GM19239 (cell line): ENCODE measurements around the gene C2CD2.

Experiments used
- DNase-seq: peaks from one replicate; pipeline ENCODE4 v3.0.0; 2011; ENCODE audit warnings: low spot score; ENCODE audit not compliant: insufficient read length
- FAIRE-seq: peaks from 2 replicates; lab custom pipeline; 2011; peaks lifted over from hg19 to GRCh38; lab: Jason Lieb, UNC

The C2CD2 gene

DNA sequence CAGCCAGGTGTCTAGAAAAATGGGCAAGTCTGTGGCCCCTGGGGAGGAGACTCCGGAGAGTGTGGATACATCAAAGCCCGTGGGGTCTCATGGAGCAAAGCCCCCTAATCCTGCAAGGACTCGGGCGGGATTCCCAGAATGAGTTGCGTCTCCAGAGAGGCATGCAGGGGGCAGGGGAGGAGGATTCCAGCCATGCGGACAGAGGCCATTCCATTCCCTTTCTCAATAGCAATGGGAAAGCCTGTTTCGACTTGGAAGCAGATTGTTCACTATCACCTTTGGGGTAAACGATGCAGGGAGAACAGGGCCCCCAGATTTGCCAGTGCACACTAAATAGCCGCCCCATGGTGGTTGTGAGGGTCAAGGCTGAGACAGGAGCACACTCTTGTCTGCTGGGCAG lies 59.3 kb downstream of the C2CD2 start:
- DNase-seq (no peak), FAIRE-seq (no peak)

DNA sequence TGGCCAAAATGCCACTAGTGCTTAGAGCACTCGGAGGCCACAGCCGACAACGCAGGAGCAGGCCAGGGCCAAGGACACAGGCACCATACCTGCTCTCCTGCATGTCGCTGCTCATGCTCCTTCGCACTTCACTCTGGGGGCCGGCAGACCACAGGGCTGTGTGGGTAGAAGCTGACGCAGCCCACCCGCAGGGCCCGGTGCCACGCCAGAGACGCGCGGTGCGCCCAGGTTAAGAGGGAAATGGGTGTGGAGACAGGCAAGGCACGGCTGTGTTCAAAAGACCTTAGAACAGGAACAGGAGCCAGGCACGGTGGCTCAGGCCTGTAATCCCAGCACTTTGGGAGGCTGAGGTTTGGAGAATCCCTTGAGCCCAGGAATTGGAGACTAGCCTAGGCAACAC lies 61.1 kb downstream of the C2CD2 start:
- FAIRE-seq (no peak), DNase-seq (no peak)

DNA sequence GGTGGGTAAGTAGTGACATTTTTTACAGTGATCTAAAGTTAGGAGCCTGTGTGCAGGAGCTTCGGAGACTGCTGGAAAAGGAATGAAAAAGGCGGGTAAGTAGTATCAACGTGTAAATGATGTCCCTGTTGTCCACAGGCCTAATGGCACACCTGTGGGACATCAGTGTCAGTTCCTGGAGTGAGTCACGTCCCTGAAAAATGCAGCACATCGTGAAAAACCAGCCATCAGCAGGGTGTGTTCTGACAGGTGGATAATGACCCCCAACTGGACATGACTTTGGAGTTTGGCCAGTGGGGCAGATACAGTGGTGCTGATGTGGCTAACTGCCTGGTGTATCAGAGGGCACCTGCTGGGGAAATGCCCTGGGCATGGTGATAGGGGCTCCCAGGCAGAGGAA lies 62.7 kb downstream of the C2CD2 start:
- no peak for FAIRE-seq
- DNase-seq: no peak

DNA sequence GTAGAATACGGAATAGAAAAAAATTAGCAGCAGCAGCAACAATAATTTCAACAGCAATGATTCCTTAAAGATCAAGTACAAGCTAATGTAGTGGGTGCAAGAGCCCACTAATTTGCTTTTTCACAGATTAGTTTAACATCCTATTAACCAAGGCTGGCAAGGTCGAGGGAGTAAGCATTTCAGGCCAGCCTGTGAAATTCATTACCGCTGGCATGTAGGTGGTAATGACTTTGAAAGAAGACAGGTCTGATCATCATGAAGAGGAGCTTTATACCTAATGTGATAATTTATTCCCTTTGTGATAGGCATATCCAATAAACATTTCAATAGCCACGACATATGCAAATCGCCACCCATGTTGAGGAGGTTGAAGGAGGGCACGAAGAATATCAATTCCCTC lies 63.5 kb downstream of the C2CD2 start:
- DNase-seq (no peak), FAIRE-seq (no peak)

DNA sequence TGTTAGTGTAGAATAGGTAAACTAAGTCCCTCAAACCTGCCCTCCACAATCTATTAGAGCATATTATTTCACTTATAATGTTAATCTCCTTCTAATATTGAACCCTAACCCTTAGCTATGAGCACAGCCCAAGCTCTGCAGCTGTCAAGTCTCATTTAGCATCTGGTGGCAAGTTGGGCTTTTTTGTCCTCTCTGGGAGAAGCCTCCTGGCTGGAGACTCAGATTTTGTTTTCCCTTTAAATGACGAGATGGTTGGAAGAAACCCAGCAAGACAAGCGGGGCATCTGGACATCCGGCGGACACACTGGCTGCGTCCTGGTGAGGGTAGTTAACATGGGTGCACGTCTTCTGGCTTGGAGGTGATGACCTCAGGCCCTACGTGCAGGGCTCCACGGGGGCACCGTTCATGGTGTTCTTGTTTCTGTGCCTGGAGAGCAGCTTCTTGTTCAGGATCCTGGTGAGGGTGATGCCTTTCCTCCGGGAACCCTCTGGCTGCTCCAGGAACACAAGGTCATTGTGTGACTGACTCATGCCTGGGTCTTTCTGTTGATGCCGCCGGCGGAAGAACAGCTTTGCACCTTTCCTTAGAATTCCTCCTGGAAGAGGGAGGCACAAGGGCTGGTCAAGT lies 65.0 kb downstream of the C2CD2 start:
- DNase-seq (no peak), FAIRE-seq (no peak)

DNA sequence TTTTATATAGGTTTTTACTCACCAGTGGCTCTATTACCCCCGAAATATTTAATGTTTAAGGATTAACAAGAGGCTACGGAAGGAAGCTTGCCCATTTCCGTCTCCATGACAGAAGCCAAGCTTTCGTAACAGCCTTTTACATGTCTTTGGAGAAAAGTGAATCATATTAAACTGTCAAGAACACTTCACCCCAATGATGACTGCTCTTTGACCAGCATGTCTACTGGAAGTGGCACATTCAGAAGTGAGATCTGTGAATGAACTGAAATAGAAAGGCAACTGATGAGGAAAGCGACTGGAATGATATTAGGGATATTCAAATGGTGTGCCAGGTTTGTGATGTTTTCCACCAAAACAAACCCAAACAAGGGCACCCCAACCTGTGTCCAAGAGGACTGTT lies 66.2 kb downstream of the C2CD2 start:
- DNase-seq (no peak), FAIRE-seq (no peak)

DNA sequence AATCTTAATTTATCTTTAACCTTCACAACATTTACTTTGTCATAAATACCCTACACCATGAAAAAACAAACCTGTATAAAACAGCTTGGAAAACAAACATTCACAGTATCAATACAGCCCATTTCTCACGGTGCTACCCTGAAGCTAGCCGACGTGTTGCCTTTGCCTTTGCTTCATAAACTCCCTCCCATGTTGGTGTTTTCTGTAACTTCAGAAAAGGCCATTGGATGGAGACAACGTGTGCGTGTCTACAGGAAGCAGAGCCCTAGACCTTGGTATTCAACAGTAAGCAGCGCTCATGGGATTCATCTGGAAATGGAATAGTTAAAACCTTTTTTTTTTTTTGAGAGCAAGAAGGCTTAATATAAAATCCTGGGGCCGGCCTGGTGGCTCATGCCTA lies 67.5 kb downstream of the C2CD2 start:
- DNase-seq (no peak), FAIRE-seq (no peak)

DNA sequence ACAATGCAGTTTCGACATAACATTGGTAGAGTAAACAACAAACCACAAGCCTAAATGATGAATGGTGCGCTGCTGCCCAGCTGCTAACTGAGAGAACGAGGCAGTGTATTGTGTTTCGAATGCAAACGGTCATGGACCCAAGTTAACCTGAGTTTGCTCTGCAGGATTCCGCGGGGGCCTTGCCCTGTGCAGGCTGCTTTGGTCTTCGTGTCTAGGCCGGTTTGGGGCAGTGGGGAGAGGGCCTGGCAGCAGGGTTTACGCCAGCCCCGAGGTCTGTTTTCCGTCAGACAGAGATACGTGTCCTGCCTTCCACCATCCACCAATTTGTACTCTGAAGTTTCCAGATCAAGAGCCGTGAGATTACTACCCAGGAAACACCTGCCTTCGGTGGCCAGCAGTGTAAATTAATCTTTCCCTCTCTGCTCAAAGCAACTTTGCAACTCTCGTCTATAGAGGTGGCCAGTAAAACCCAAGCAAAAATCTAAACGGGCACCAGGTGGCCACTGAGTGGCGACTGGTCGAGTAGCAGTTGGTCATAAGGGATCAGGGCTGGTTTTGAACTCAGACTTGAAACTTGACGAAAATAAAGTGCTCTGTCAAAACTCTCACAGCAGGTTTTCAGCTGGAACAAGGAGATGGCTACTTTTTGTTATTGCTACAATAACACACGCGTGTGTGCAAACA lies 68.3 kb downstream of the C2CD2 start:
- DNase-seq (no peak), FAIRE-seq (peak; percentile 18)

DNA sequence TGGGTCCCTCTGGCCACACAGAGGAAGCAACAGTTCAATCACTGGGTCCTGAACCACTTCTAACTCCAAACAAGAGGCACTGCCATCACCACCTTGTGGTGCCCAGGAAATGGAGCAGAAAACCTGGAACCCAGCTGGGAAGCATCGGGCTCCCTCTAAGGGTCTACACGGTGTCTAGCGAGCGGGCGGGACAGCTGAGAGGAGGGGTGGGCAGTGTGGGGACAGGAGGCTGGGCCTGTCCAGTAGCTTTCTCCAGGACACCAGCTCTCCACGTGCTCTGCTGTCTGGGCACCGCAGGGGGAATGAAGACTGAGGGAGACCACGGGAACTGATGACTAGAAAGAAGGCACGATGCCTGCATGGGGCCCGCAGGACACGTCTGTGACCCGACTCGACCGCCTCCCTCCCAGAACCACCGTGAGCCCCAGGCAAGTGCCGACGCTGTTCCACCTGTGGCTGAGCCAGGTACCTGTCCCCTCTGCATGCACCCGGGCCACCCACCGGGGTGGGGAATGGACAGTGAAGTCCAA lies 69.3 kb downstream of the C2CD2 start:
- no peak for FAIRE-seq
- no peak for DNase-seq

DNA sequence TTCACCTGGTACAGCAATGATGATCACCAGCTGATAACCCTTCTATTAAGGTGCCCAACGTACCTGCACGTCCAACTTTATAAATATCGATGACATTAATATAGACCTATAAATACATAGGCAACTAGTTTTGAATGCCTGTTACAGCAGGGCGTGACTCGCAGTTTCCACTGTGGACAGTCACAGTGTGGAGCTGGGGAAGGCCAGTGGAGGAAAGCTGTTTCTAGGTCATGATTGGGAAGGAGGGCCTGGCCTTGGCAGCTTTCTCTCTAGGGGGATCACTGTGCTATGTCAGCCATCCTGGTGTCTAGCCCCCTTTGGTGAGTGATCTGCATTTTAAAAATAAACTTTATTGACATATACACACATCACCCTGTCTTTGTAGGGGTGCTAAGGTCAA lies 70.2 kb downstream of the C2CD2 start:
- FAIRE-seq (no peak), DNase-seq (no peak)

DNA sequence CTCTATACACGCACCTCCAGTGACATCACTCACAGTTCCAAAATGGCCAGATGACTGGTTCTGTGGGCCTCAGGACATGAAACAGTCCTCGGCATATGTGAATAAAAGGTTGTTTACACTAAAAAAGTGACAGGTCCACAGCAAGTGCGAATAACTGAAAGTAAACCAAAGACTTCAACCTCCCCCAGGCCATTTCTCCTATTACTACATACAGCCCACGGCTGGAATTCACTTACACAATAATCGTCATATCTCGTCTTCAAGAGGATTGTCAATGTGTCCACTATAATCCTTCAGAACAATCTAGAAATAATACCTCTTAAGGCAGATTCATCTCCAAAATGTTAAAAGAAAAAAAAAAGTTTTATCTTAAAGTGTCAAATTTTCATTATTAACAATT lies 72.8 kb downstream of the C2CD2 start:
- DNase-seq (no peak), FAIRE-seq (no peak)

DNA sequence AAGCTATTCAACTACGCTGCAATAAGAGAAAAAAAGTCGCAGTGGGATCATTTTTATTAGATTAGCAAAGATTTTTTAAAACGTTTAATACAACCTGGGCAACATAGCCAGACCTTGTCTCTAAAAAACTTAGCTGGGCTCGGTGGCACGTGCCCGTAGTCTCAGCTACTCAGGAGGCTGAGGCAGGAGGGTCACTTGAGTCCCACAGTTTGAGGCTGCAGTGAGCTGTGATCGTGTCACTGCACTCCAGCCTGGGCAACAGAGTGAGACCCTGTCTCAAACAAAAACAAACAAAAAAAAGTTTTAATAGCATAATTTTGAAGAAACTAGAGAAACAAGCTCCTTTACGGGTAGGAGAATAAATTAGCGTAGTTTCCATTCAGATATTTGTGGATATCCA lies 73.7 kb downstream of the C2CD2 start:
- no peak for DNase-seq
- FAIRE-seq: no peak

DNA sequence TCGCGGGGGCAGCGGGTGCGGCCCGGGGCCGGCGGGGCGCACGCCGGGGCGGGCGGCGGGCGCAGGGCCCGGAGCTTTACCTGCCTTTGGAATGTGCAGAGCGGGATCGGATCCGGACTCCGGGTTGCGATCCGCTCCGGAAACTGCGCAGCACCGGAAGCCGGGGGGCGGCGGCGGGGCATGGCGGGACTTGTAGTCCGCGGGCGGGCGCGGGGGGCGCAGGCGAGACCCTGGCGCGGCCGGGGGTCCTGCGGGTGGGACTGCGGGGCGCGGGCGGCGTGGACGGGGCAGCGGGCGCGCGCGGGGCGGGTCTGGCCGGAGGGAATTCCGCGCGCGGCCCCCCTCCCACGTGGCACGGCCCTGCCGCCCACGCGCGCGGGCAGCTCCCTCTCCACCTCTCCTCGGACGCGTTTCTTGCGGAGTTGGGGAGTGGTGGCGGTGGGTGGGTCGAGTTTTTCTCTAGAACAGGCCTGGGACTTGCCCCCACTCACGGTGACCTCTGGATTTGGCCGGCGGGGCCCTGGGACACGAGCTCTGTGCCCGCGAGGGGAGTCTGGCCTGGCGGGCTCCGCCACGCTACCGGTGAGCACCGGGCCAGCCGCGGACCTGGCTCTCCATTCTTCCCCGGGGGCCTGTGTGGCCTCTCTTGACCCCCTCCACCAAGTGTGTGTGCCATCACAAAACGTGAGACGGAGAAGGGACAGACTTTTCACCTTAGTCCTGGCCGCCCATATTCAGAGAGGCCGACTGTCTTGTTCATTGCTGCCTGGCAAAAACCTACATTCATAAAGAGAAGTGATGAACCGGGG lies 74.4 kb downstream of the C2CD2 start, which contains the start of gene PRDM15:
Gene PRDM15, minus strand, starts transcription at position 155 of the 809 bp plus-strand sequence. CDS start 18,981 bp downstream, outside the sequence.
- DNase-seq (peak; percentile 89), FAIRE-seq (no peak)

DNA sequence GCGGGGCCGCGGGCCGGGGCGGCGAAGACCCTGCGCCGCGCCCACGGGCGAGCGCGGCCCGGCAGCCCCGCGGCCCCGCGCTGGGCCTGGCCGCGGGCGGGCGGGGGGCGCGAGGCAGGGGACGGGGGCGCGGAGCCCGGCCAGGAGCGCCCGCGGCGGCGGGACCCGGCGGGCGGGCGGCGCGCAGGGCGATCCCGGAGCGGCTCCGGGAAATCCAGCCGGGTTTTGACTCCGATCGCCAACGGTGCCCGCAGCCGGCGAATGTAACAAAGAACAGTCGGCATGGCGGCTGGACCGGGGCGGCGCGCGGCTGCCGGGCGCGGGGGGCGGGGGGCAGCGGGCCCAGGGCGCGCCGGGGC lies 75.0 kb downstream of the C2CD2 start:
- DNase-seq (peak; percentile 97), FAIRE-seq (no peak)

DNA sequence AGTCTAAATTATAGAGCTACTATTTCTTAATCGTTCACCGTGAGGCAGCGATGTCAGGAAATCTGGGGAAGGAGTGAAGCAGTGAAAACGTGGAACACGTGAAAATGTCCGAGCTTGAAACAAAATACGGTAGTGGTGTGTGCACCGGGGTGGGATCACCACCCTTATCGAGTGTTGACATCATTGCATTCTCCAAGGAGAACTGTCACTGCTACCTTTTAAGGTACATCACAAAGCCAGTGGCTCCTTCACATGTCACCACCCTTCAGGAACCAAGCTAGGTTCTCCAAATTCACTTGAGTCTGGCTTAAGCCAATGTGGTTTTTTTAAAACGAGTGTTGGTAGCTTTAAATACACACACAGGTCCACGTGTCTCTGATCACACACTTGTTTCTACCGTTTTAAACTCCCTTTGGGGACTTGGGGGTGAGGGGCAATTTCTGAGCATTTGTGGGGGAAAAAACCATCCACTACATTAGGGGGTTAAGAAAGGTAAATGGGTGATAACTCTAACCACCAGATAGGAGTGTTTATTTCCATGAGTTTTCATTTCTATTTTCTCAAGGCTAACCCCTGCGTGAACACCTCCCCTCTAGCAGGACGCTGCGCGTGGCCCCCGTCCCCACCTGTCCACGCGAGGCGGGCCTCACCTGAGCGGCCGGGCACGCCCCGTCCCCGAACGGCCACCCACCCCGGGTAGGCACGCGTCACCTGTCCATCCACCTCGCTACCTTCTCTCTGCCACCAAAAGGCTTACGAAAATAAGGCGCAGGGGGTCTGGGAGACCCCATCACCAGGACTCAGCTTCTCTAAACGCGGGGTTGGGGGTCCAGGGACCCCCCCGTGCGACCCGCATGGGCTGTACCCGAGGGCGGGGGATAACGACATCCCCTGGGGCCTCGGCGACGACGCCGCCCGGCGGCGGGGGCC lies 75.7 kb downstream of the C2CD2 start:
- DNase-seq: no peak
- FAIRE-seq: peak; percentile 70

DNA sequence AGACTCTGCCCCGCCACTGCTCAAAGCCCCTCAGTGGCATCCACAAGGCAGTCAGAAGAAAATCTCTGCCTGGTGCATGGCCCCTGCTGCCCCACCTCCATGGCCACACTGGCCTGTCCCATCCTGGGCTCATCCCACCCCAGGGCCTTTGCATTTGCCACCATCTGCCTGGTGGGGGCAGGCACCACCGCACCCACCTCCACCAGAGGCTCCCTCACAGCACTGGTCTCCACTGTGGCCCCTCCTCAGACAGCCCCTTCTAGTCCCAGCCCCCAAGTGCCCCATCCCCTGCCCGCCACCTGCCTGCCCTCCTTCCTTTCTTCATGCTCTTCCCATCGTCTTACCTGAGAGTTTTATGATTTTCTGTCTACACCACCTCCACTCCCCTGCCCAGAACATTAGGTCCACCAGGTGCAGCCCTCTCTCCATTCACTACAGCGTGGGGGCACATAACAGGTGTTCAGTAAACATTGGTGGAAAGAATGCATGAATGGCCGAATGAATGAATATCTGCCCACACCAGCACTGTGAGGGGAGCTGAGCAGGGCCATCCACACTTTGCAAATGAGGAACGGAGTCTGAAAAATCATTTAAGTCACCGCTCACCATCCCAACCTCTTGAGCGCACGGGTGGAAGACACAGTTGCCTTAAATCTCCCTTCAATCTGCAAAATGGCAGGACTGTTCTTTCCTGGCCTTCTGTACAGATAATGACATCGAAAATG lies 76.7 kb downstream of the C2CD2 start:
- DNase-seq: no peak
- peak; percentile 28 for FAIRE-seq

DNA sequence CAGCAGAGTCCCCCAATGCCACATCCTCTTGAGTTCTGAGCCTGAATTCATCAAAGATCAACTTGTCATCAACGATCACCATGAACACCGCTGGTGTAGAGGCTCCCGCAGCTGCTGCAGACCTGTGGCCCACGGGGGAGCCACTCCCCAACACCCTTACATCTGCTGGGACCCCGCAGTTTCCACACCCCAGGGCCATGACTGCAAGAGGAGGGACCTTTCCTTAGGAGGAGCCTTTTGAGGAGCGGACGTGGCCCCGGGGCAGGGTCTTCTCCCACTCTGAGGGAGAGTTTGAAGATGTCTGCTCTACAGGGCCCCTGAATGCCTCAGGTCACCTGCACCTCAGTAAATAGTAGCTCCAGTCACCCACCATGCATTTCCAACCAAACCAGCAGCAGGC lies 77.4 kb downstream of the C2CD2 start:
- DNase-seq (no peak), FAIRE-seq (no peak)

DNA sequence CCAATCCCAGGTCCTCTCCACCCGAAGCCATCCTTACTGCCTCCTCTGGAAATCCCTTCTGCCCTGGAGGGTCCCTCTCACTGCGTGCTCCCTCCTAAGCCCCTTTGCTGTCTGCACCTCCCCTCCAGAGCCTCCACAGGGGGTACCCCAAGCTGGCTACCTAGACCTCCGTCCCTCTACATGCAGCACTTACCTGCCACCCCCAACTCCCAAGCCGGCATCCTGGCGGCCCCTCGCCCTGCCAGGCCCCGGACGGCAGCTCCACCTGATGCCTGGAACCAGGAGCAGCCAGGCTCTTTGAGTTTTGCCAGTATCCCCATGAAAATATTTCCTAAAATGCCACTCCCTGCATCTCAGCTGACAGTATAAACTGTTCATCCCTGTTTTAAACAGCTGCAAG lies 78.7 kb downstream of the C2CD2 start:
- FAIRE-seq (no peak), DNase-seq (no peak)

DNA sequence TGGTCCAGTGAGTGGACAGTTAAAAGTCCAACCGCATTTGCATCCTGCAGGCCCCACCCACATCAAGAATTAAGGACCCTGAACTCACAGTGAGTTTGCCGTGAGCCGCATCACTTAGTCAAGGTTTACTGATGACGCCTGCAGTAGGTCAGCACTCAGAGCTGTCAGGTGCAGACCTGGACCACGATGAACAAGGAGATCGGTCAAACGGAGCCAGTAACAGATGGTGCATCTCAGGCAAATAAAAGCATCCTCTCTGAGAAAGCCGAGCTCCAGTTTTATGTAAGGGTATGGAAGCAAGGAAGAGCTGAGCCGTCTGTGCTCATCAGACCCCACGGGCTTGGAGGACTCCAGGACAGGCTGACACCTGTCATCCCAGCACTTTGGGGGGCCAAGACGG lies 79.2 kb downstream of the C2CD2 start:
- FAIRE-seq: no peak
- no peak for DNase-seq
